GM21786 (cell line): Measurements from ENCODE around the gene GOLGA6L24.
"Not testable (repeated sequence)": the region's sequence is repeated elsewhere in the genome, so short reads cannot be mapped to it uniquely, and the experiment has no call there.

Experiments used
- ATAC-seq: cut with Tn5 transposase; IDR thresholded peaks from one replicate; pipeline ENCODE4 v1.9.1; 2021; ENCODE audit not compliant: unreplicated experiment

Gene GOLGA6L24

GRCh38 chr15:28357984-28358383 lies at the start of gene GOLGA6L24:
GOLGA6L24 (minus strand) TSS chr15:28358084; CDS start chr15:28358023, 61 bp downstream.
- not testable (repeated sequence) for ATAC-seq

- ATAC-seq: not testable (repeated sequence)
These were observed 45.0 kb upstream of the GOLGA6L24 start for GRCh38 chr15:28402774-28403435.

- not testable (repeated sequence) for ATAC-seq
These were observed 38.1 kb upstream of the GOLGA6L24 start for GRCh38 chr15:28396022-28396421.

- not testable (repeated sequence) for ATAC-seq
These were observed 22.2 kb upstream of the GOLGA6L24 start for GRCh38 chr15:28380053-28380452.

GRCh38 chr15:28378364-28378763 lies 20.5 kb upstream of the GOLGA6L24 start, which contains the start of gene GOLGA8F:
GOLGA8F (plus strand) TSS chr15:28378664; CDS start chr15:28378762, 98 bp downstream.
- ATAC-seq: not testable (repeated sequence)

- ATAC-seq: not testable (repeated sequence)
These were observed 7.6 kb upstream of the GOLGA6L24 start for GRCh38 chr15:28365502-28365901.

GRCh38 chr15:28322129-28322588 lies 35.7 kb downstream of the GOLGA6L24 start, which contains the start of gene HERC2:
HERC2 (minus strand) TSS chr15:28322179; CDS start chr15:28321433, 746 bp downstream.
- not testable (repeated sequence) for ATAC-seq

- ATAC-seq: not testable (repeated sequence)
These were observed 36.4 kb downstream of the GOLGA6L24 start for GRCh38 chr15:28321358-28322078.

- ATAC-seq: not testable (repeated sequence)
These were observed 38.2 kb downstream of the GOLGA6L24 start for GRCh38 chr15:28319725-28320124.

GRCh38 chr15:28318828-28319227 lies 39.1 kb downstream of the GOLGA6L24 start:
- ATAC-seq: not testable (repeated sequence)

- ATAC-seq: not testable (repeated sequence)
These were observed 39.8 kb downstream of the GOLGA6L24 start for GRCh38 chr15:28318122-28318521.

- ATAC-seq: not testable (repeated sequence)
These were observed 40.9 kb downstream of the GOLGA6L24 start for GRCh38 chr15:28316958-28317357.

GRCh38 chr15:28310454-28310853 lies 47.4 kb downstream of the GOLGA6L24 start:
- not testable (repeated sequence) for ATAC-seq

GRCh38 chr15:28308718-28309117 lies 49.2 kb downstream of the GOLGA6L24 start:
- not testable (repeated sequence) for ATAC-seq
